Ovary (tissue), 9 donors: Measurements from ENCODE around the gene IRF2BP1. TPM values are rescaled to one million over a fixed set of nuclear protein-coding genes. Genes with fewer than 3 reads are reported as not detected.

Source experiments
- polyA plus RNA-seq, 2 donors: library from polyadenylated mRNA; stranded (reverse); fragments of 200-250 nt in 1 of 2; fragments of 350-450 nt in 1 of 2; fragmentation: Illumina TruSeq in 1 of 2; extraction: RNeasy Lipid Tissue Mini Kit (QIAGEN cat#74804) in 1 of 2; gene quantifications; one replicate each; pipeline ENCODE4 v1.2.3, GENCODE V29; 2013 to 2014
- total RNA-seq, 7 donors: library from RNA; depleted of rRNA in 2 of 7; stranded (reverse); fragments of >200 nt in 2 of 7; fragmentation: NEBNext Ultra II Directional in 3 of 7; extraction: Animal tissue kit (Norgen Biotek cat#: 25700) in 3 of 7; gene quantifications; one replicate each; pipeline versions ENCODE4 v1.1.0 to v1.2.4, GENCODE V29; 2016 to 2023
- donor health status: DM: no; HTN: no; CAD: no; lungs with moderate emphysema.
- donor health status: DM: no; HTN: no; CAD: no.
- donor health status: Bipolar disorder and iron deficiency.
- donor health status: DM: yes; HTN: yes; CAD: no.
- donor health status: DM: no; HTN: no; CAD: no.
- donor health status: DM: yes; HTN: yes; CAD: no.

The IRF2BP1 gene
- total and polyA plus RNA-seq, 9 donors: 2.7 to 59.4 (median 37.3) TPM

Other genes with a start within 250 kb of the IRF2BP1 start
- gene EML2, start 246.7 kb downstream of the IRF2BP1 start, total RNA-seq: 10 to 100 TPM in 6 of 7 donors, 1 to 10 TPM in 1; 9.9 to 25.0 (median 14.4) TPM
- gene EML2, start 246.7 kb downstream of the IRF2BP1 start, polyA plus RNA-seq: 10 to 100 TPM; 13.1 to 16.3 TPM
- gene GIPR, start 217.9 kb downstream of the IRF2BP1 start, total RNA-seq: 1 to 10 TPM in 1 of 7 donors, under 1 TPM in 3, not detected in 3; 0.20 to 1.6 (median 0.59) TPM
- gene GIPR, start 217.9 kb downstream of the IRF2BP1 start, polyA plus RNA-seq: under 1 TPM; 0.02 to 0.33 TPM
- 100 to 1,000 TPM; 288 to 508 (median 382) TPM for gene SNRPD2, start 194.2 kb downstream of the IRF2BP1 start, total RNA-seq
- 100 to 1,000 TPM; 279 to 499 TPM for gene SNRPD2, start 194.2 kb downstream of the IRF2BP1 start, polyA plus RNA-seq
- 10 to 100 TPM in 1 of 7 donors, 1 to 10 TPM in 6; 4.2 to 15.3 (median 7.3) TPM for gene QPCTL, start 193.5 kb downstream of the IRF2BP1 start, total RNA-seq
- 1 to 10 TPM; 3.2 to 6.8 TPM for gene QPCTL, start 193.5 kb downstream of the IRF2BP1 start, polyA plus RNA-seq
- 10 to 100 TPM; 13.4 to 32.5 (median 22.4) TPM for gene FBXO46, start 155.2 kb downstream of the IRF2BP1 start, total RNA-seq
- gene FBXO46, start 155.2 kb downstream of the IRF2BP1 start, polyA plus RNA-seq: 10 to 100 TPM in 1 of 2 donors, 1 to 10 TPM in 1; 6.7 to 13.9 TPM
- not detected for gene MEIOSIN, start 152.7 kb downstream of the IRF2BP1 start, total RNA-seq
- not detected for gene MEIOSIN, start 152.7 kb downstream of the IRF2BP1 start, polyA plus RNA-seq
- 10 to 100 TPM; 21.0 to 64.4 (median 44.4) TPM for gene SIX5, start 116.9 kb downstream of the IRF2BP1 start, total RNA-seq
- gene SIX5, start 116.9 kb downstream of the IRF2BP1 start, polyA plus RNA-seq: 10 to 100 TPM in 1 of 2 donors, 1 to 10 TPM in 1; 5.4 to 43.5 TPM
- gene DMPK, start 103.7 kb downstream of the IRF2BP1 start, total RNA-seq: 100 to 1,000 TPM in 2 of 7 donors, 10 to 100 TPM in 5; 21.0 to 105 (median 62.5) TPM
- 10 to 100 TPM; 24.3 to 56.7 TPM for gene DMPK, start 103.7 kb downstream of the IRF2BP1 start, polyA plus RNA-seq
- 10 to 100 TPM; 28.4 to 85.4 (median 61.1) TPM for gene DMWD, start 93.3 kb downstream of the IRF2BP1 start, total RNA-seq
- 10 to 100 TPM; 11.4 to 33.9 TPM for gene DMWD, start 93.3 kb downstream of the IRF2BP1 start, polyA plus RNA-seq
- under 1 TPM in 2 of 7 donors, not detected in 5; 0.13 to 0.15 TPM for gene RSPH6A, start 70.8 kb downstream of the IRF2BP1 start, total RNA-seq
- gene RSPH6A, start 70.8 kb downstream of the IRF2BP1 start, polyA plus RNA-seq: not detected
- 10 to 100 TPM; 24.8 to 61.9 (median 52.2) TPM for gene SYMPK, start 23.0 kb downstream of the IRF2BP1 start, total RNA-seq
- 10 to 100 TPM; 37.7 to 41.9 TPM for gene SYMPK, start 23.0 kb downstream of the IRF2BP1 start, polyA plus RNA-seq
- under 1 TPM in 1 of 7 donors, not detected in 6; 0.26 TPM for gene FOXA3, start 21.8 kb downstream of the IRF2BP1 start, total RNA-seq
- under 1 TPM in 1 of 2 donors, not detected in 1; 0.04 TPM for gene FOXA3, start 21.8 kb downstream of the IRF2BP1 start, polyA plus RNA-seq
- gene MYPOP, start 16.5 kb upstream of the IRF2BP1 start, total RNA-seq: 1 to 10 TPM; 3.0 to 9.1 (median 7.0) TPM
- gene MYPOP, start 16.5 kb upstream of the IRF2BP1 start, polyA plus RNA-seq: 1 to 10 TPM; 4.2 to 4.4 TPM
- not detected for gene NANOS2, start 28.6 kb upstream of the IRF2BP1 start, total RNA-seq
- gene NANOS2, start 28.6 kb upstream of the IRF2BP1 start, polyA plus RNA-seq: not detected
- gene NOVA2, start 87.7 kb upstream of the IRF2BP1 start, total RNA-seq: 1 to 10 TPM in 5 of 7 donors, under 1 TPM in 2; 0.23 to 4.8 (median 2.2) TPM
- 1 to 10 TPM; 1.5 to 3.5 TPM for gene NOVA2, start 87.7 kb upstream of the IRF2BP1 start, polyA plus RNA-seq
- gene CCDC61, start 109.3 kb upstream of the IRF2BP1 start, total RNA-seq: 10 to 100 TPM in 6 of 7 donors, 1 to 10 TPM in 1; 7.6 to 19.6 (median 16.6) TPM
- 10 to 100 TPM in 1 of 2 donors, 1 to 10 TPM in 1; 2.7 to 12.5 TPM for gene CCDC61, start 109.3 kb upstream of the IRF2BP1 start, polyA plus RNA-seq
- gene PGLYRP1, start 136.9 kb upstream of the IRF2BP1 start, total RNA-seq: not detected
- gene PGLYRP1, start 136.9 kb upstream of the IRF2BP1 start, polyA plus RNA-seq: not detected
- gene IGFL4, start 154.9 kb upstream of the IRF2BP1 start, total RNA-seq: not detected
- gene IGFL4, start 154.9 kb upstream of the IRF2BP1 start, polyA plus RNA-seq: not detected
- not detected for gene IGFL3, start 238.5 kb upstream of the IRF2BP1 start, total RNA-seq
- not detected for gene IGFL3, start 238.5 kb upstream of the IRF2BP1 start, polyA plus RNA-seq